ENCODE data around the gene ROR2.

DNA sequence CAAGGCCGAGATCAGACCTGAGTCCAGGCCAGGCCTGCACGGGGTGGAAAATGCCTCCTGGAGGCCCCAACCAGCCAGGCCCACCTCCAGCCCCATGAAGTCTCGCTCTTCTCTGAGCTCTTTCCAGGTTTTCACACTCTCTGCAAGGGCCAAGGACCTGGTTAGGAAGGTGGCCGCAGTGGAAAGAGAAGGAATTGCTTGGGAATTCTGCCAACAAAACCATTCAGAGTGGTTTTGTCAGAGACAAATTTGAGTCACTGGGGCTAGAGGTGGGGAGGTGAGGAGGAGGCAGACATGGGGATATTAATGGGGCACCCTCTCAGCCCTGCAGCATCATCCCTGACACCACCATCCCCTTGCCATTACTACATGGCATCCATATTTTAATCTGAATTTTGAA, 261.0 kb downstream of the ROR2 start:
- TF ChIP-seq, protein P1, sequence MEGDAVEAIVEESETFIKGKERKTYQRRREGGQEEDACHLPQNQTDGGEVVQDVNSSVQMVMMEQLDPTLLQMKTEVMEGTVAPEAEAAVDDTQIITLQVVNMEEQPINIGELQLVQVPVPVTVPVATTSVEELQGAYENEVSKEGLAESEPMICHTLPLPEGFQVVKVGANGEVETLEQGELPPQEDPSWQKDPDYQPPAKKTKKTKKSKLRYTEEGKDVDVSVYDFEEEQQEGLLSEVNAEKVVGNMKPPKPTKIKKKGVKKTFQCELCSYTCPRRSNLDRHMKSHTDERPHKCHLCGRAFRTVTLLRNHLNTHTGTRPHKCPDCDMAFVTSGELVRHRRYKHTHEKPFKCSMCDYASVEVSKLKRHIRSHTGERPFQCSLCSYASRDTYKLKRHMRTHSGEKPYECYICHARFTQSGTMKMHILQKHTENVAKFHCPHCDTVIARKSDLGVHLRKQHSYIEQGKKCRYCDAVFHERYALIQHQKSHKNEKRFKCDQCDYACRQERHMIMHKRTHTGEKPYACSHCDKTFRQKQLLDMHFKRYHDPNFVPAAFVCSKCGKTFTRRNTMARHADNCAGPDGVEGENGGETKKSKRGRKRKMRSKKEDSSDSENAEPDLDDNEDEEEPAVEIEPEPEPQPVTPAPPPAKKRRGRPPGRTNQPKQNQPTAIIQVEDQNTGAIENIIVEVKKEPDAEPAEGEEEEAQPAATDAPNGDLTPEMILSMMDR (IDR thresholded peaks at IDR 0.05; ENCODE audit: extremely low read depth in 1 of 2, insufficient read depth in 1 of 2, low read depth in 1 of 2, low read length in 2 of 2): no peak
- TF ChIP-seq POLR2AphosphoS5 (IDR thresholded peaks at IDR 0.05; ENCODE audit: insufficient read depth, low read depth, low read length): no peak

All from endothelial cell of umbilical vein (primary cell).